UCSD-AML1 (cell line): Measurements from ENCODE around the gene MFNG.

Source experiments
- DNase-seq: peaks from one replicate; lab custom pipeline; 2025; ENCODE audit not compliant: unreplicated experiment; lab: John Stamatoyannopoulos, UW

The MFNG gene

GRCh38 chr22:37497062-37497599 is 10.9 kb upstream of the MFNG start:
- DNase-seq, result no peak

- DNase-seq, result no peak
These were observed 10.5 kb upstream of the MFNG start for GRCh38 chr22:37496651-37497050.

GRCh38 chr22:37493979-37494378 is 7.8 kb upstream of the MFNG start:
- no peak for DNase-seq

GRCh38 chr22:37492428-37493344 is 6.5 kb upstream of the MFNG start:
- DNase-seq, result peak; percentile 53

- no peak for DNase-seq
These were observed 5.6 kb upstream of the MFNG start for GRCh38 chr22:37491559-37492427.

GRCh38 chr22:37491106-37491505 is 4.9 kb upstream of the MFNG start:
- DNase-seq, result no peak

GRCh38 chr22:37489983-37490382 is 3.8 kb upstream of the MFNG start:
- DNase-seq, result no peak

GRCh38 chr22:37488337-37489135 is 2.4 kb upstream of the MFNG start:
- no peak for DNase-seq

- no peak for DNase-seq
These were observed 1.4 kb upstream of the MFNG start for GRCh38 chr22:37487571-37487970.

GRCh38 chr22:37487129-37487528 is 945 bp upstream of the MFNG start:
- no peak for DNase-seq

- peak; percentile 50 for DNase-seq
These were observed 575 bp downstream of the MFNG start for GRCh38 chr22:37485395-37486223.

- DNase-seq, result peak; percentile 93
These were observed 1.4 kb downstream of the MFNG start for GRCh38 chr22:37484480-37485394.

GRCh38 chr22:37483050-37483449 is 3.1 kb downstream of the MFNG start:
- DNase-seq, result no peak

GRCh38 chr22:37482244-37482643 is 3.9 kb downstream of the MFNG start:
- no peak for DNase-seq

GRCh38 chr22:37481347-37481907 is 4.8 kb downstream of the MFNG start:
- no peak for DNase-seq

- DNase-seq, result no peak
These were observed 5.5 kb downstream of the MFNG start for GRCh38 chr22:37480387-37481346.

- no peak for DNase-seq
These were observed 7.0 kb downstream of the MFNG start for GRCh38 chr22:37479196-37479595.
